Measurements from ENCODE around the gene TIMM44. TPM values are rescaled to one million over a fixed set of nuclear protein-coding genes. Genes with fewer than 3 reads are reported as not detected.

The TIMM44 gene
- total and polyA plus RNA-seq, 8 donors: 19.8 to 83.1 (median 27.0) TPM

GRCh38 chr19:7927605-7928333, 15.7 kb downstream of the TIMM44 start:
- WGBS, 2 donors: 88 to 89% methylated on average over 21 to 23 of the region's 23 CpGs
- Histone ChIP-seq H3K27me3 (no peaks in the 10 kb centered on the region), H3K27ac (peak overlapping the region in 2 of 4 donors; percentile 66 to 74), H3K36me3 (peaks cover 0 to 24% (median 15%) of the 10 kb centered on the region in 3 donors), H3K4me3 (no peak overlapping the region), H3K4me1 (peaks cover 0 to 14% (median 9%) of the 10 kb centered on the region in 3 donors), H3K9me3 (no peaks in the 10 kb centered on the region)
- no peak for TF ChIP-seq CTCF (IDR thresholded peaks at IDR 0.05)
- FAIRE-seq (no peak), DNase-seq (peak in 5 of 6 donors; percentile 16 to 84 (median 33)), ATAC-seq (no peak)
- intact Hi-C loops (cut with DNase I): loop anchor here in 1 of 3 donors (10.0 kb wide), 1 partner anchor 73 kb away; no protein-coding TSS in a partner anchor

GRCh38 chr19:7926727-7927604, 16.5 kb downstream of the TIMM44 start:
- no peaks in the 10 kb centered on the region for H3K27me3 ChIP-seq
- DNase-seq: peak in 4 of 6 donors; percentile 13 to 85 (median 40)
- H3K36me3 ChIP-seq: peaks cover 0 to 20% (median 8%) of the 10 kb centered on the region in 3 donors
- H3K4me1 ChIP-seq: peaks cover 0 to 14% (median 9%) of the 10 kb centered on the region in 3 donors
- intact Hi-C loops (cut with DNase I): loop anchor here in 1 of 3 donors (10.0 kb wide), 1 partner anchor 72 kb away; no protein-coding TSS in a partner anchor
- FAIRE-seq: no peak
- no peak overlapping the region for H3K27ac ChIP-seq
- H3K9me3 ChIP-seq: no peaks in the 10 kb centered on the region
- no peak for ATAC-seq
- H3K4me3 ChIP-seq: peak overlapping the region in 1 of 4 donors; percentile 48
- 76 to 78% methylated on average over 32 of the region's 32 CpGs for WGBS, 2 donors
- TF ChIP-seq CTCF (IDR thresholded peaks at IDR 0.05): no peak

GRCh38 chr19:7926021-7926726, 17.3 kb downstream of the TIMM44 start, which contains the start of gene CTXN1:
Gene CTXN1, minus strand, starts transcription at chr19:7926135. Its CDS starts 597 bp downstream, at chr19:7925538.
- ATAC-seq (peak; percentile 47 to 75 (median 66)), FAIRE-seq (no peak), DNase-seq (peak; percentile 54 to 93 (median 82))
- Histone ChIP-seq H3K27me3 (no peaks in the 10 kb centered on the region), H3K4me1 (peaks cover 4 to 18% (median 9%) of the 10 kb centered on the region in 3 donors), H3K27ac (no peak within 1 kb of the TSS), H3K4me3 (peak within 1 kb of the TSS; percentile 7 to 48 (median 28)), H3K9me3 (no peaks in the 10 kb centered on the region), H3K36me3 (peaks cover 0 to 13% (median under 1%) of the 10 kb centered on the region in 3 donors)
- no peak for TF ChIP-seq CTCF (IDR thresholded peaks at IDR 0.05)
- intact Hi-C loops (cut with DNase I): loop anchor here in 1 of 3 donors (10.0 kb wide), 1 partner anchor 71 kb away; no protein-coding TSS in a partner anchor
- 7 to 10% methylated on average over 21 to 65 of the region's 65 CpGs for WGBS, 2 donors

GRCh38 chr19:7925171-7925851, 18.2 kb downstream of the TIMM44 start:
- intact Hi-C loops (cut with DNase I): loop anchor here in 1 of 3 donors (10.0 kb wide), 1 partner anchor 71 kb away; no protein-coding TSS in a partner anchor
- 1% methylated on average over 34 to 98 of the region's 98 CpGs for WGBS, 2 donors
- DNase-seq: peak; percentile 39 to 89 (median 73)
- no peak for ATAC-seq
- Histone ChIP-seq H3K9me3 (no peaks in the 10 kb centered on the region), H3K36me3 (peaks cover 0 to 6% (median 0%) of the 10 kb centered on the region in 3 donors), H3K4me3 (peak overlapping the region; percentile 7 to 48 (median 28)), H3K27ac (no peak overlapping the region), H3K27me3 (no peaks in the 10 kb centered on the region), H3K4me1 (peaks cover 6 to 21% (median 9%) of the 10 kb centered on the region in 3 donors)
- no peak for FAIRE-seq
- TF ChIP-seq CTCF (IDR thresholded peaks at IDR 0.05): peak; percentile 66 to 79 (median 75)

Measured in pancreas (tissue), 10 donors.